ENCODE measurements around the gene ZFYVE27.
A peak's percentile ranks its signal among the peaks of the same experiment; 100 is the strongest.

Gene ZFYVE27

DNA sequence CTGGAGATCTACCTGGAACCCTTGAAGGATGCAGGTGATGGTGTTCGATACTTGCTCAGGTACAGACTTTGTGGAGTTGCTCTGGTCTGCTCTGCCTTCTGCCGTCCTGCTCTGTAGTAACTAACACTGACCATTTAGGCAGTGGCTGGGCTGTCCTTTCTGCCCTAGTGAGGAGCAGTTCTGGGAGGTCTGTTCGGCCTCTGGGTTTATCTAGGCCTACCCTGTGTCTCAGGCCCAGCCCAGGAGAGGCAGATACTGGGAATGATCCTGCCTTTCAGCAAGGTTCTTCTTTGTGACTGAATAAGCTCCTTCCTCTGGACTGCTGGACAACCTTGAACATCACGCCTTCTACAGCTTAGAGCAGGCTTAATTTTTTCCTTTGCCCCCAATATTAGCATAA, 1.7 kb downstream of the ZFYVE27 start:
- H3K27ac ChIP-seq (ENCODE audit: low read length), result no peak overlapping the region
- peak overlapping the region in 1 of 2 experiments; percentile 94; a peak in 2 of 4 replicates for H3K4me3 ChIP-seq (ENCODE audit: low read depth in 1 of 2, low read length in 2 of 2)
- ATAC-seq (ENCODE audit: insufficient read depth, low read depth) (no peak), DNase-seq (no peak)
- H3K4me1 ChIP-seq (ENCODE audit: insufficient read depth, low read length), result peaks cover 22% of the 10 kb centered on the region
- peak overlapping the region; percentile 86; the same call in 1 of the 2 replicates for H3K9ac ChIP-seq (ENCODE audit: low read depth, low read length)
- no peaks in the 10 kb centered on the region for H3K27me3 ChIP-seq (ENCODE audit: insufficient read depth, low read length, poor library complexity)
- peaks cover 26% of the 10 kb centered on the region for H4K20me1 ChIP-seq (ENCODE audit: insufficient read depth, low read length)
- TF ChIP-seq CTCF (IDR thresholded peaks at IDR 0.05; ENCODE audit: borderline replicate concordance, extremely low read depth, low read length, poor library complexity, severe bottlenecking) (no peak), EZH2 (IDR thresholded peaks at IDR 0.05; ENCODE audit: borderline replicate concordance, low read depth, low read length, severe bottlenecking) (no peak)
- H3K79me2 ChIP-seq (ENCODE audit: insufficient read depth, low read length), result peaks cover 55% of the 10 kb centered on the region
- H3K4me2 ChIP-seq (ENCODE audit: insufficient read depth, low read length), result peak overlapping the region; percentile 98
- no peak overlapping the region for H2AFZ ChIP-seq (ENCODE audit: low read depth, low read length)
- no peaks in the 10 kb centered on the region for H3K9me3 ChIP-seq (ENCODE audit: insufficient read depth, low read length, severe bottlenecking)
- H3K36me3 ChIP-seq (ENCODE audit: insufficient read depth, low read length), result peaks cover 45% of the 10 kb centered on the region

DNA sequence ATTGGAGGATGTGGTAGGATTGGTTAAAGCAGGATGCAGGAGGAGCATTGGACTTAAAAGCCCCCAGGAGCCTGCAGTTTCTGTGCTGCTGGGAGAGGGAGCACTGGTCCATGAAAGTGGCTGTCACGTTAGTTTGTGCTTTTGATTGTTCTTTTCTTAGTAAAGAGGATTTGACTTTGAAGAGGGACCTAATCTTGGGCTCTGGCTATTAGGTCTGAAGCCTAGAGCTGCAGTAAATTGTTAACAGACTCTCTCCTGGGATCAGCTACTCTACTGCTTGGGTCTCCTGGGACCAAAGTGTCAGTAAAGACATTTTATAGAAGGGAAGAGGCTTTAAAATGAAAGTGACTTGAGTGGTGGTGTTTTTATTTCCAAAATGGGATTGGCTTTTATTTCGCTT, 3.7 kb downstream of the ZFYVE27 start:
- no peak for DNase-seq
- H3K4me1 ChIP-seq (ENCODE audit: insufficient read depth, low read length), result peaks cover 22% of the 10 kb centered on the region
- H3K36me3 ChIP-seq (ENCODE audit: insufficient read depth, low read length), result peaks cover 62% of the 10 kb centered on the region
- TF ChIP-seq CTCF (IDR thresholded peaks at IDR 0.05; ENCODE audit: borderline replicate concordance, extremely low read depth, low read length, poor library complexity, severe bottlenecking), result no peak
- TF ChIP-seq EZH2 (IDR thresholded peaks at IDR 0.05; ENCODE audit: borderline replicate concordance, low read depth, low read length, severe bottlenecking), result no peak
- H3K27ac ChIP-seq (ENCODE audit: low read length), result no peak overlapping the region
- H3K79me2 ChIP-seq (ENCODE audit: insufficient read depth, low read length), result peaks cover 59% of the 10 kb centered on the region
- peaks cover 29% of the 10 kb centered on the region for H4K20me1 ChIP-seq (ENCODE audit: insufficient read depth, low read length)
- no peak for ATAC-seq (ENCODE audit: insufficient read depth, low read depth)
- no peaks in the 10 kb centered on the region for H3K27me3 ChIP-seq (ENCODE audit: insufficient read depth, low read length, poor library complexity)
- H3K9ac ChIP-seq (ENCODE audit: low read depth, low read length), result no peak overlapping the region
- H3K9me3 ChIP-seq (ENCODE audit: insufficient read depth, low read length, severe bottlenecking), result no peaks in the 10 kb centered on the region
- no peak overlapping the region for H3K4me3 ChIP-seq (ENCODE audit: low read depth in 1 of 2, low read length in 2 of 2)
- H2AFZ ChIP-seq (ENCODE audit: low read depth, low read length), result no peak overlapping the region
- no peak overlapping the region for H3K4me2 ChIP-seq (ENCODE audit: insufficient read depth, low read length)

- Histone ChIP-seq H3K4me2 (ENCODE audit: insufficient read depth, low read length) (no peak overlapping the region), H3K79me2 (ENCODE audit: insufficient read depth, low read length) (peaks cover 45% of the 10 kb centered on the region), H3K27ac (ENCODE audit: low read length) (no peak overlapping the region), H3K9me3 (ENCODE audit: insufficient read depth, low read length, severe bottlenecking) (no peaks in the 10 kb centered on the region), H4K20me1 (ENCODE audit: insufficient read depth, low read length) (peaks cover 25% of the 10 kb centered on the region), H3K4me3 (ENCODE audit: low read depth in 1 of 2, low read length in 2 of 2) (no peak overlapping the region), H3K27me3 (ENCODE audit: insufficient read depth, low read length, poor library complexity) (no peaks in the 10 kb centered on the region), H3K36me3 (ENCODE audit: insufficient read depth, low read length) (peaks cover 77% of the 10 kb centered on the region), H3K4me1 (ENCODE audit: insufficient read depth, low read length) (peaks cover 4% of the 10 kb centered on the region), H3K9ac (ENCODE audit: low read depth, low read length) (no peak overlapping the region), H2AFZ (ENCODE audit: low read depth, low read length) (no peak overlapping the region)
- no peak for TF ChIP-seq EZH2 (IDR thresholded peaks at IDR 0.05; ENCODE audit: borderline replicate concordance, low read depth, low read length, severe bottlenecking)
- TF ChIP-seq CTCF (IDR thresholded peaks at IDR 0.05; ENCODE audit: borderline replicate concordance, extremely low read depth, low read length, poor library complexity, severe bottlenecking), result no peak
- no peak for DNase-seq
- ATAC-seq (ENCODE audit: insufficient read depth, low read depth), result no peak
These were observed 6.4 kb downstream of the ZFYVE27 start for GRCh38 chr10:97743169-97743943.
